GM04504 (cell line): ENCODE results near the gene WDR31.

Experiments used
- DNase-seq: peaks from one replicate; pipeline ENCODE4 v3.0.0-alpha.2; 2012; ENCODE audit warnings: low read depth

Gene WDR31

GRCh38 chr9:113331780-113332179 lies 8.3 kb downstream of the WDR31 start:
- DNase-seq: no peak

GRCh38 chr9:113328045-113328782 lies 11.9 kb downstream of the WDR31 start:
- DNase-seq: no peak

GRCh38 chr9:113326230-113326629 lies 13.8 kb downstream of the WDR31 start:
- DNase-seq: no peak

GRCh38 chr9:113322671-113323070 lies 17.4 kb downstream of the WDR31 start:
- no peak for DNase-seq

- no peak for DNase-seq
Measured at GRCh38 chr9:113320051-113320450, 20.0 kb downstream of the WDR31 start.

GRCh38 chr9:113319054-113319453 lies 21.0 kb downstream of the WDR31 start:
- no peak for DNase-seq

- DNase-seq: no peak
Measured at GRCh38 chr9:113317777-113318176, 22.3 kb downstream of the WDR31 start.

- DNase-seq: no peak
Measured at GRCh38 chr9:113316030-113316429, 24.0 kb downstream of the WDR31 start.

- no peak for DNase-seq
Measured at GRCh38 chr9:113315231-113315630, 24.8 kb downstream of the WDR31 start.

- no peak for DNase-seq
Measured at GRCh38 chr9:113313261-113313660, 26.8 kb downstream of the WDR31 start.

- DNase-seq: no peak
Measured at GRCh38 chr9:113311961-113312360, 28.1 kb downstream of the WDR31 start.

GRCh38 chr9:113310538-113310937 lies 29.5 kb downstream of the WDR31 start:
- no peak for DNase-seq

- DNase-seq: no peak
Measured at GRCh38 chr9:113309204-113309813, 30.8 kb downstream of the WDR31 start.

GRCh38 chr9:113307396-113307975 lies 32.6 kb downstream of the WDR31 start:
- no peak for DNase-seq

GRCh38 chr9:113306566-113306965 lies 33.5 kb downstream of the WDR31 start:
- no peak for DNase-seq

- DNase-seq: no peak
Measured at GRCh38 chr9:113302792-113303418, 37.2 kb downstream of the WDR31 start, which contains the start of gene RNF183. TSS of gene RNF183 (minus strand) at chr9:113303376. CDS start at chr9:113298184, 5,192 bp downstream.

GRCh38 chr9:113301548-113301947 lies 38.5 kb downstream of the WDR31 start:
- DNase-seq: no peak

- DNase-seq: no peak
Measured at GRCh38 chr9:113299800-113300292, 40.2 kb downstream of the WDR31 start.

GRCh38 chr9:113298924-113299770 lies 40.9 kb downstream of the WDR31 start:
- no peak for DNase-seq

- no peak for DNase-seq
Measured at GRCh38 chr9:113298311-113298710, 41.8 kb downstream of the WDR31 start.

- DNase-seq: no peak
Measured at GRCh38 chr9:113296796-113297558, 43.1 kb downstream of the WDR31 start.
